Ishikawa (cell line): ENCODE results near the gene SLC22A3.

Experiments
- CEBPB ChIP-seq: IDR thresholded peaks from 2 replicates; pipeline ENCODE4 v1.6.1; 2012
- CREB1 ChIP-seq: IDR thresholded peaks from 2 replicates; pipeline ENCODE4 v1.6.1; 2012; ENCODE audit warnings: low read depth
- EGR1 ChIP-seq: IDR thresholded peaks from 2 replicates; pipeline ENCODE4 v1.6.1; 2012
- EP300 ChIP-seq: IDR thresholded peaks from 2 replicates; pipeline ENCODE4 v1.6.1; 2012; ENCODE audit warnings: borderline replicate concordance
- FOXM1 ChIP-seq: IDR thresholded peaks from 2 replicates; pipeline ENCODE4 v1.6.1; 2012; ENCODE audit warnings: low read depth, borderline replicate concordance
- MAX ChIP-seq: IDR thresholded peaks from 2 replicates; pipeline ENCODE4 v1.6.1; 2012
- NFIC ChIP-seq: IDR thresholded peaks from 2 replicates; pipeline ENCODE4 v1.6.1; 2012
- RAD21 ChIP-seq: IDR thresholded peaks from 2 replicates; pipeline ENCODE4 v1.6.1; 2012; ENCODE audit warnings: low read depth
- REST ChIP-seq: IDR thresholded peaks from 2 replicates; pipeline ENCODE4 v1.6.1; 2012; ENCODE audit warnings: low read depth, mild to moderate bottlenecking
- TAF1 ChIP-seq: IDR thresholded peaks from 2 replicates; pipeline ENCODE4 v1.6.1; 2012; ENCODE audit warnings: low read depth, mild to moderate bottlenecking
- TCF12 ChIP-seq: IDR thresholded peaks from 2 replicates; pipeline ENCODE4 v1.6.1; 2012; ENCODE audit warnings: low read depth
- TEAD4 ChIP-seq: IDR thresholded peaks from 2 replicates; pipeline ENCODE4 v1.6.1; 2012
- USF1 ChIP-seq: IDR thresholded peaks from 2 replicates; pipeline ENCODE4 v1.6.1; 2012
- YY1 ChIP-seq: IDR thresholded peaks from 2 replicates; pipeline ENCODE4 v1.6.1; 2012; ENCODE audit warnings: low read depth
- ZBTB7A ChIP-seq: IDR thresholded peaks from 2 replicates; pipeline ENCODE4 v1.6.1; 2012; ENCODE audit warnings: low read depth

Gene SLC22A3

GRCh38 chr6:160368670-160369069 lies 20.5 kb downstream of the SLC22A3 start:
- no peak for TF ChIP-seq FOXM1
- no peak for TF ChIP-seq USF1
- TF ChIP-seq MAX = no peak
- no peak for TF ChIP-seq ZBTB7A
- TF ChIP-seq NFIC = no peak
- TF ChIP-seq YY1 = no peak
- no peak for TF ChIP-seq TAF1
- no peak for TF ChIP-seq REST
- no peak for TF ChIP-seq EGR1
- TF ChIP-seq CEBPB = no peak
- no peak for TF ChIP-seq EP300
- no peak for TF ChIP-seq TEAD4
- no peak for TF ChIP-seq TCF12
- no peak for TF ChIP-seq CREB1
- no peak for TF ChIP-seq RAD21

GRCh38 chr6:160374836-160375560 lies 26.8 kb downstream of the SLC22A3 start:
- TF ChIP-seq CEBPB (no peak), ZBTB7A (no peak), EP300 (no peak), TEAD4 (no peak), CREB1 (no peak), RAD21 (no peak), TCF12 (no peak), NFIC (no peak), YY1 (no peak), EGR1 (no peak), MAX (no peak), REST (no peak), FOXM1 (no peak), TAF1 (no peak), USF1 (no peak)

- no peak for TF ChIP-seq REST
- no peak for TF ChIP-seq ZBTB7A
- TF ChIP-seq USF1 = no peak
- no peak for TF ChIP-seq TEAD4
- TF ChIP-seq YY1 = no peak
- no peak for TF ChIP-seq CEBPB
- no peak for TF ChIP-seq CREB1
- TF ChIP-seq TAF1 = no peak
- TF ChIP-seq TCF12 = no peak
- no peak for TF ChIP-seq FOXM1
- TF ChIP-seq EGR1 = no peak
- no peak for TF ChIP-seq RAD21
- TF ChIP-seq NFIC = no peak
- TF ChIP-seq EP300 = no peak
- no peak for TF ChIP-seq MAX
Measured at GRCh38 chr6:160375561-160375949, 27.4 kb downstream of the SLC22A3 start.
